ENCODE results near the gene TNS4. TPM values are rescaled to one million over a fixed set of nuclear protein-coding genes. Genes with fewer than 3 reads are reported as not detected.

The TNS4 gene
- polyA plus RNA-seq, 2 of the 4 experiments (the other 2 are of a cell fraction) = 24.2 to 73.5 TPM

- TF ChIP-seq REST (IDR thresholded peaks at IDR 0.05) (no peak), NFE2L2 (conservative IDR thresholded peaks at IDR 0.05; ENCODE audit: low read length) (no peak; the same call in 1 of the 2 replicates), MAFK (IDR thresholded peaks at IDR 0.05; ENCODE audit: partially characterized antibody) (no peak), CBX8 (IDR thresholded peaks at IDR 0.05) (no peak), HOXA7 (CRISPR knock-in tag; IDR thresholded peaks at IDR 0.05) (peak; percentile 8; the same call in 1 of the 2 replicates), ZNF302 (CRISPR knock-in tag; IDR thresholded peaks at IDR 0.05) (no peak), KDM5A (IDR thresholded peaks at IDR 0.05) (no peak), BHLHE40 (IDR thresholded peaks at IDR 0.05; ENCODE audit: low read depth, low read length) (no peak), NPAS2 (CRISPR knock-in tag; IDR thresholded peaks at IDR 0.05; ENCODE audit: borderline replicate concordance) (no peak), CEBPB (IDR thresholded peaks at IDR 0.05) (no peak), ATOH8 (CRISPR knock-in tag; IDR thresholded peaks at IDR 0.05; ENCODE audit: low read depth) (peak; percentile 22; the same call in 1 of the 2 replicates), RFX5 (IDR thresholded peaks at IDR 0.05) (no peak), TP53 (CRISPR knock-in tag; IDR thresholded peaks at IDR 0.05) (no peak), MAX (IDR thresholded peaks at IDR 0.05) (0 out of 2 replicates have a peak, but pooled peaks have one; percentile 2), POLR2A (IDR thresholded peaks at IDR 0.05; ENCODE audit: low read length) (no peak), HES2 (IDR thresholded peaks at IDR 0.05) (no peak), RARB (CRISPR knock-in tag; IDR thresholded peaks at IDR 0.05) (no peak), CHD4 (IDR thresholded peaks at IDR 0.05; ENCODE audit: borderline replicate concordance) (no peak), TFCP2L1 (CRISPR knock-in tag; IDR thresholded peaks at IDR 0.05) (peak; percentile 28; the same call in 1 of the 2 replicates), EHF (CRISPR knock-in tag; IDR thresholded peaks at IDR 0.05) (peak; percentile 60; the same call in 1 of the 2 replicates), ZSCAN20 (CRISPR knock-in tag; IDR thresholded peaks at IDR 0.05) (no peak), CHD2 (IDR thresholded peaks at IDR 0.05; ENCODE audit: low read length, partially characterized antibody) (no peak), CBX2 (IDR thresholded peaks at IDR 0.05; ENCODE audit: borderline replicate concordance, low read depth) (no peak), MAZ (IDR thresholded peaks at IDR 0.05; ENCODE audit: borderline replicate concordance, low read depth, low read length) (no peak), GATA3 (IDR thresholded peaks at IDR 0.05; ENCODE audit: borderline replicate concordance) (no peak), MYC (IDR thresholded peaks at IDR 0.05; ENCODE audit: borderline replicate concordance, low read length) (no peak), HMGXB4 (CRISPR knock-in tag; IDR thresholded peaks at IDR 0.05; ENCODE audit: borderline replicate concordance) (no peak), POLR2AphosphoS2 (conservative IDR thresholded peaks at IDR 0.05; ENCODE audit: low read length) (peak; percentile 75; the same call in 1 of the 2 replicates), BCL3 (IDR thresholded peaks at IDR 0.05) (no peak), JUN (IDR thresholded peaks at IDR 0.05) (peak in 1 of 2 experiments; percentile 8; a peak in 2 of 5 replicates), RNF2 (IDR thresholded peaks at IDR 0.05; ENCODE audit: borderline replicate concordance, low read depth) (no peak), NR3C1 (IDR thresholded peaks at IDR 0.05) (no peak), RAD21 (conservative IDR thresholded peaks at IDR 0.05 in 1 of 2, IDR thresholded peaks at IDR 0.05 in 1 of 2) (no peak), ELK1 (IDR thresholded peaks at IDR 0.05; ENCODE audit: low read depth, low read length) (no peak), ESRRA (IDR thresholded peaks at IDR 0.05; ENCODE audit: borderline replicate concordance, low read length) (no peak)
These were observed 26.1 kb downstream of the TNS4 start (continued) for GRCh38 chr17:40475234-40475908.
